ENCODE measurements around the gene UBQLN4. TPM values are rescaled to one million over a fixed set of nuclear protein-coding genes. Genes with fewer than 3 reads are reported as not detected.

UBQLN4 gene
- total and polyA plus RNA-seq, 9 of the 15 experiments (the other 6 are each of a cell fraction or from before 2014, with no cell fraction given), result 13.5 to 65.5 (median 37.0) TPM

DNA sequence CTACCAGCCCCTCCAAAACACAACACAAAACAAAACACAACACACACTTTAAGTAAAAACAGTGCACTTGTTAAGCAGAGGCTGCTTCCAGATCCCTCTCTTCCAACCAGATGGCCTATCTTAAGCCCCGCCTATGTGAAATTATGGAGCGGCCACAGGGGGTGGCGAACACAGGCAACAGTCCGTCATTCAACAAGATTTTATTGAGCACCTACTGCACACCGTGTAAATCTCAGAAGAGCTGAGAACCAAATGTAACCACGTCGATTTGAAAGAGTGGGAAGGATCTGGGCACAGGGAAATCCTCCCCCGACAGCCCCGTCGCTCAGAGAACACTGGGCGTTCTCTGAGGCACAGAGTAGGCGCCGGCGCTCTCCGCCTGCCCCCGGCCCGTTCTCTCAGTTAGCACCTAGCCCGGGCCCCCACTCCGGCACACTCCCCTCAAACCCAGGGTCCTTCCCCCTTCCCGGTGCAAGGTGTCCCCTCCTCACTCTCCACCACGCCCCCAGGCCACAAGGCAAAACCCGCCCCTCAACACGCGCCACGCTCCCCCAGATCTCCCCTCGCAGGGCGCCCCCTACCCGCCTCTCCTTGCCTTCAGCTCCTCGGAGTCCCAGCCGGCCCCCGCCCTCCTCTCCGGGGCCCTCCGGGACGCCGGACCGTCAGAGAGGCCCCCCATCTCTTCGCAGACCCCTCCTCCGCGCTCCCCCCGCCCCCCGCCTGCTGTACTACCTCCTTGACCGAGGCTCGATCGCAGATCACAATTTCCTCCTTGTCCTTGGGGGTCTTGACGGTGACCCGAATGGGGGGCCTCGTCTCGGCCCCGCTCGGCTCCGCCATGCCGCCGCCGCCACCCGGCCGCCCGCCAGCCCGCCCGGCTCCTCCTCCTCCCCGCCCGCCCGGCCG lies 483 bp downstream of the UBQLN4 start (continued):
- TF ChIP-seq, protein P1, sequence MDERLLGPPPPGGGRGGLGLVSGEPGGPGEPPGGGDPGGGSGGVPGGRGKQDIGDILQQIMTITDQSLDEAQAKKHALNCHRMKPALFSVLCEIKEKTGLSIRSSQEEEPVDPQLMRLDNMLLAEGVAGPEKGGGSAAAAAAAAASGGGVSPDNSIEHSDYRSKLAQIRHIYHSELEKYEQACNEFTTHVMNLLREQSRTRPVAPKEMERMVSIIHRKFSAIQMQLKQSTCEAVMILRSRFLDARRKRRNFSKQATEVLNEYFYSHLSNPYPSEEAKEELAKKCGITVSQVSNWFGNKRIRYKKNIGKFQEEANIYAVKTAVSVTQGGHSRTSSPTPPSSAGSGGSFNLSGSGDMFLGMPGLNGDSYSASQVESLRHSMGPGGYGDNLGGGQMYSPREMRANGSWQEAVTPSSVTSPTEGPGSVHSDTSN (CRISPR knock-in tag; IDR thresholded peaks at IDR 0.05; ENCODE audit: low read depth), result no peak
- TF ChIP-seq, protein P1 (tag; conservative IDR thresholded peaks at IDR 0.05; ENCODE audit: low read depth), result peak; percentile 62
- TF ChIP-seq, protein P2, sequence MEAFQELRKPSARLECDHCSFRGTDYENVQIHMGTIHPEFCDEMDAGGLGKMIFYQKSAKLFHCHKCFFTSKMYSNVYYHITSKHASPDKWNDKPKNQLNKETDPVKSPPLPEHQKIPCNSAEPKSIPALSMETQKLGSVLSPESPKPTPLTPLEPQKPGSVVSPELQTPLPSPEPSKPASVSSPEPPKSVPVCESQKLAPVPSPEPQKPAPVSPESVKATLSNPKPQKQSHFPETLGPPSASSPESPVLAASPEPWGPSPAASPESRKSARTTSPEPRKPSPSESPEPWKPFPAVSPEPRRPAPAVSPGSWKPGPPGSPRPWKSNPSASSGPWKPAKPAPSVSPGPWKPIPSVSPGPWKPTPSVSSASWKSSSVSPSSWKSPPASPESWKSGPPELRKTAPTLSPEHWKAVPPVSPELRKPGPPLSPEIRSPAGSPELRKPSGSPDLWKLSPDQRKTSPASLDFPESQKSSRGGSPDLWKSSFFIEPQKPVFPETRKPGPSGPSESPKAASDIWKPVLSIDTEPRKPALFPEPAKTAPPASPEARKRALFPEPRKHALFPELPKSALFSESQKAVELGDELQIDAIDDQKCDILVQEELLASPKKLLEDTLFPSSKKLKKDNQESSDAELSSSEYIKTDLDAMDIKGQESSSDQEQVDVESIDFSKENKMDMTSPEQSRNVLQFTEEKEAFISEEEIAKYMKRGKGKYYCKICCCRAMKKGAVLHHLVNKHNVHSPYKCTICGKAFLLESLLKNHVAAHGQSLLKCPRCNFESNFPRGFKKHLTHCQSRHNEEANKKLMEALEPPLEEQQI (IDR thresholded peaks at IDR 0.05), result no peak
- TF ChIP-seq EP400 (IDR thresholded peaks at IDR 0.05) (peak; percentile 84), ZNF444 (CRISPR knock-in tag; IDR thresholded peaks at IDR 0.05) (no peak), ARID1B (IDR thresholded peaks at IDR 0.05) (peak; percentile 37; the same call in 1 of the 2 replicates), ZNF551 (CRISPR knock-in tag; IDR thresholded peaks at IDR 0.05) (no peak), ZNF274 (IDR thresholded peaks at IDR 0.05; ENCODE audit: borderline replicate concordance, low read depth, low read length) (no peak), RAD51 (IDR thresholded peaks at IDR 0.05; ENCODE audit: borderline replicate concordance, low read depth) (no peak), SMAD2 (IDR thresholded peaks at IDR 0.05; ENCODE audit: low read depth, low read length) (no peak), ZNF766 (CRISPR knock-in tag; conservative IDR thresholded peaks at IDR 0.05) (no peak)
- TF ChIP-seq, protein P3, sequence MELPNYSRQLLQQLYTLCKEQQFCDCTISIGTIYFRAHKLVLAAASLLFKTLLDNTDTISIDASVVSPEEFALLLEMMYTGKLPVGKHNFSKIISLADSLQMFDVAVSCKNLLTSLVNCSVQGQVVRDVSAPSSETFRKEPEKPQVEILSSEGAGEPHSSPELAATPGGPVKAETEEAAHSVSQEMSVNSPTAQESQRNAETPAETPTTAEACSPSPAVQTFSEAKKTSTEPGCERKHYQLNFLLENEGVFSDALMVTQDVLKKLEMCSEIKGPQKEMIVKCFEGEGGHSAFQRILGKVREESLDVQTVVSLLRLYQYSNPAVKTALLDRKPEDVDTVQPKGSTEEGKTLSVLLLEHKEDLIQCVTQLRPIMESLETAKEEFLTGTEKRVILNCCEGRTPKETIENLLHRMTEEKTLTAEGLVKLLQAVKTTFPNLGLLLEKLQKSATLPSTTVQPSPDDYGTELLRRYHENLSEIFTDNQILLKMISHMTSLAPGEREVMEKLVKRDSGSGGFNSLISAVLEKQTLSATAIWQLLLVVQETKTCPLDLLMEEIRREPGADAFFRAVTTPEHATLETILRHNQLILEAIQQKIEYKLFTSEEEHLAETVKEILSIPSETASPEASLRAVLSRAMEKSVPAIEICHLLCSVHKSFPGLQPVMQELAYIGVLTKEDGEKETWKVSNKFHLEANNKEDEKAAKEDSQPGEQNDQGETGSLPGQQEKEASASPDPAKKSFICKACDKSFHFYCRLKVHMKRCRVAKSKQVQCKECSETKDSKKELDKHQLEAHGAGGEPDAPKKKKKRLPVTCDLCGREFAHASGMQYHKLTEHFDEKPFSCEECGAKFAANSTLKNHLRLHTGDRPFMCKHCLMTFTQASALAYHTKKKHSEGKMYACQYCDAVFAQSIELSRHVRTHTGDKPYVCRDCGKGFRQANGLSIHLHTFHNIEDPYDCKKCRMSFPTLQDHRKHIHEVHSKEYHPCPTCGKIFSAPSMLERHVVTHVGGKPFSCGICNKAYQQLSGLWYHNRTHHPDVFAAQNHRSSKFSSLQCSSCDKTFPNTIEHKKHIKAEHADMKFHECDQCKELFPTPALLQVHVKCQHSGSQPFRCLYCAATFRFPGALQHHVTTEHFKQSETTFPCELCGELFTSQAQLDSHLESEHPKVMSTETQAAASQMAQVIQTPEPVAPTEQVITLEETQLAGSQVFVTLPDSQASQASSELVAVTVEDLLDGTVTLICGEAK (IDR thresholded peaks at IDR 0.05), result peak; percentile 68
- TF ChIP-seq, protein P3 (CRISPR knock-in tag; IDR thresholded peaks at IDR 0.05), result no peak
